Heart left ventricle (tissue), 13 donors: ENCODE data around the gene NDUFA1.
"Not testable (repeated sequence)": the region's sequence is repeated elsewhere in the genome, so short reads cannot be mapped to it uniquely, and the experiment has no call there.

Experiments
- POLR2A ChIP-seq, 2 donors: fragments of 450-650 bp; IDR thresholded peaks; one replicate each; pipeline ENCODE4 v1.6.1; 2017; ENCODE audit warnings: antibody characterized with exemption in 2 of 2, mild to moderate bottlenecking in 2 of 2, moderate library complexity in 2 of 2
- TF ChIP-seq, protein P1 (sequence below), 12 donors: fragments of 200-600 bp; sonication (generic) in 4 of 12; IDR thresholded peaks; one replicate each; pipeline versions ENCODE4 v1.5.0 to v1.8.0; 2018 to 2022; ENCODE audit warnings: antibody characterized with exemption in 12 of 12, mild to moderate bottlenecking in 5 of 12
- donor health status: ischemic (EF 13 %, LVEDD 7.1; RV severe dilation, severe dysfunction).
- donor health status: DM: no; HTN: yes; CAD: no.
- donor health status: DM: no; HTN: no; CAD: no.
- donor health status: ischemic (EF 25% LVEDD 6.9; RV normal size, moderate dysfunction).
- donor health status: ischemic (EF 25% LVEDD 5.7; RV mildly dilated, moderate dysfunction).
- donor health status: ischemic (EF 35%, LVEDD 5.7; RV mildly dilated, moderate dysfunction).
- donor health status: nonischemic (EF 11% LVEDD 7.7; RV severe dilation, severe dysfunction).
- donor health status: DM: yes; HTN: yes; CAD: no.
- donor health status: PGD.
- donor health status: ischemic (EF 29% LVEDD 5.4; RV normal size, mild dysfunction).
- donor health status: nonischemic (EF 23%, LVEDD 6.1; RV moderate dilation, normal function).

DNA sequence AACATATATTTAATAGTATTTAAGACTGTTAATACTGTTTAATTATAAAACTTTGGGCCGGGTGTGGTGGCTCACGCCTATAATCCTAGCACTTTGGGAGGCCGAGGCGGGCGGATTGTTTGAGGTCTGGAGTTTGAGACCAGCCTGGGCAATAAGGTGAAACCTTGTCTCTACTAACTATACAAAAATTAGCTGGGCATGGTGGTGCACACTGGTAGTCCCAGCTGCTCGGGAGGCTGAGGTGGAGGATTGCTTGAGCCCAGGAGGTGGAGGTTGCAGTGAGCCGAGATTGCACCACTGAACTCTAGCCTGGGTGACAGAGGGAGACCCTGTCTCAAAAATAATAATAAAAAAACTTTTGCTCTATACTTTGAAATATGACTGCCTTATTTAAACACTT, 50.8 kb downstream of the NDUFA1 start:
- TF ChIP-seq, protein P1, sequence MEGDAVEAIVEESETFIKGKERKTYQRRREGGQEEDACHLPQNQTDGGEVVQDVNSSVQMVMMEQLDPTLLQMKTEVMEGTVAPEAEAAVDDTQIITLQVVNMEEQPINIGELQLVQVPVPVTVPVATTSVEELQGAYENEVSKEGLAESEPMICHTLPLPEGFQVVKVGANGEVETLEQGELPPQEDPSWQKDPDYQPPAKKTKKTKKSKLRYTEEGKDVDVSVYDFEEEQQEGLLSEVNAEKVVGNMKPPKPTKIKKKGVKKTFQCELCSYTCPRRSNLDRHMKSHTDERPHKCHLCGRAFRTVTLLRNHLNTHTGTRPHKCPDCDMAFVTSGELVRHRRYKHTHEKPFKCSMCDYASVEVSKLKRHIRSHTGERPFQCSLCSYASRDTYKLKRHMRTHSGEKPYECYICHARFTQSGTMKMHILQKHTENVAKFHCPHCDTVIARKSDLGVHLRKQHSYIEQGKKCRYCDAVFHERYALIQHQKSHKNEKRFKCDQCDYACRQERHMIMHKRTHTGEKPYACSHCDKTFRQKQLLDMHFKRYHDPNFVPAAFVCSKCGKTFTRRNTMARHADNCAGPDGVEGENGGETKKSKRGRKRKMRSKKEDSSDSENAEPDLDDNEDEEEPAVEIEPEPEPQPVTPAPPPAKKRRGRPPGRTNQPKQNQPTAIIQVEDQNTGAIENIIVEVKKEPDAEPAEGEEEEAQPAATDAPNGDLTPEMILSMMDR (IDR thresholded peaks at IDR 0.05) = not testable (repeated sequence)
- not testable (repeated sequence) for TF ChIP-seq POLR2A (IDR thresholded peaks at IDR 0.05)
